GM21717 (cell line): ENCODE data around the gene LY86.
A peak's percentile ranks its signal among the peaks of the same experiment; 100 is the strongest.
"Not testable (repeated sequence)": the region's sequence is repeated elsewhere in the genome, so short reads cannot be mapped to it uniquely, and the experiment has no call there.

Experiments
- ATAC-seq: cut with Tn5 transposase; IDR thresholded peaks from one replicate; pipeline ENCODE4 v1.9.1; 2021; ENCODE audit warnings: mild to moderate bottlenecking, moderate library complexity; ENCODE audit not compliant: unreplicated experiment

Gene LY86

GRCh38 chr6:6648692-6649343 is 60.3 kb downstream of the LY86 start:
- no peak for ATAC-seq

- ATAC-seq: no peak
Measured at GRCh38 chr6:6649824-6650349, 61.4 kb downstream of the LY86 start.

GRCh38 chr6:6650839-6651238 is 62.3 kb downstream of the LY86 start:
- no peak for ATAC-seq

GRCh38 chr6:6651335-6651734 is 62.8 kb downstream of the LY86 start:
- ATAC-seq: no peak

GRCh38 chr6:6652932-6653331 is 64.4 kb downstream of the LY86 start:
- ATAC-seq: no peak

- no peak for ATAC-seq
Measured at GRCh38 chr6:6654599-6655575, 66.4 kb downstream of the LY86 start.

GRCh38 chr6:6655805-6656251 is 67.3 kb downstream of the LY86 start:
- no peak for ATAC-seq

- no peak for ATAC-seq
Measured at GRCh38 chr6:6656287-6656686, 67.8 kb downstream of the LY86 start.

- no peak for ATAC-seq
Measured at GRCh38 chr6:6657085-6657819, 68.7 kb downstream of the LY86 start.

- no peak for ATAC-seq
Measured at GRCh38 chr6:6657820-6658217, 69.3 kb downstream of the LY86 start.

GRCh38 chr6:6659600-6660327 is 71.2 kb downstream of the LY86 start:
- ATAC-seq: peak; percentile 82

GRCh38 chr6:6660339-6661045 is 72.0 kb downstream of the LY86 start:
- no peak for ATAC-seq

- ATAC-seq: no peak
Measured at GRCh38 chr6:6661191-6661590, 72.7 kb downstream of the LY86 start.

- no peak for ATAC-seq
Measured at GRCh38 chr6:6661684-6662083, 73.2 kb downstream of the LY86 start.

GRCh38 chr6:6663421-6664135 is 75.1 kb downstream of the LY86 start:
- no peak for ATAC-seq

GRCh38 chr6:6665555-6666243 is 77.2 kb downstream of the LY86 start:
- ATAC-seq: no peak

- not testable (repeated sequence) for ATAC-seq
Measured at GRCh38 chr6:6670150-6670549, 81.6 kb downstream of the LY86 start.

- ATAC-seq: no peak
Measured at GRCh38 chr6:6674872-6675271, 86.4 kb downstream of the LY86 start.
